IMR-90 (cell line): ENCODE measurements around the gene C16orf89.

ENCODE experiments used
- POLR2A ChIP-seq: IDR thresholded peaks from 2 replicates; pipeline ENCODE4 v1.6.1; 2012; ENCODE audit warnings: mild to moderate bottlenecking, low read depth, low read length
- RAD21 ChIP-seq: IDR thresholded peaks from 2 replicates; pipeline ENCODE4 v1.6.1; 2012; ENCODE audit warnings: low read length, improper control_type of control experiment
- TF ChIP-seq, protein P1 (sequence below): conservative IDR thresholded peaks from 2 replicates; pipeline ENCODE4 v1.5.1; 2012; ENCODE audit warnings: mild to moderate bottlenecking, low read depth, low read length, improper control_type of control experiment

DNA sequence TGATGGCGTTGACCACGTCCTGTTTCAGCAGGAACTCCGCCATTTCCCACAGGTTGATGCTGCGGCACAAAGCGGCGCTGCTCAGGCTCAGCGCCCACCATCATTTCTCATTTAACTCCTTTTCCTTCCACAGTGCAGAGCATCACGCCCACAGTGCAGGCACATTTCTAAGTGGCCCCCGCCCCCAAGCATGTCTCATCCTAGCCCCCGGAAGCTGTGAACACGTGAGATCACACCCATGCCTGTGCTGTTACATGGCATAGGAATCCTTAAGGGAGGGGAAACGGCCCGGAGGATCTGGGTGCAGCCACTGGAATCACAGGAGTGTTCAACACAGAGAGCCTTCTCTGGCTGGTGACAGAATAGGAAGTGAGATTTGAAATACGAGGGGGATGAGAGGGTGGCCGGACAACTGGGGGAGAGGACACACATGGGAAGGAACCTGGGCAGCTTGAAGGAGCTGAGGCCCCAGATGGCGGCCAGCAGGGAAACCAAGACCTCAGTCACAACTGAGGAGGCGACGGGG is 36.7 kb downstream of the C16orf89 start:
- TF ChIP-seq, protein P1, sequence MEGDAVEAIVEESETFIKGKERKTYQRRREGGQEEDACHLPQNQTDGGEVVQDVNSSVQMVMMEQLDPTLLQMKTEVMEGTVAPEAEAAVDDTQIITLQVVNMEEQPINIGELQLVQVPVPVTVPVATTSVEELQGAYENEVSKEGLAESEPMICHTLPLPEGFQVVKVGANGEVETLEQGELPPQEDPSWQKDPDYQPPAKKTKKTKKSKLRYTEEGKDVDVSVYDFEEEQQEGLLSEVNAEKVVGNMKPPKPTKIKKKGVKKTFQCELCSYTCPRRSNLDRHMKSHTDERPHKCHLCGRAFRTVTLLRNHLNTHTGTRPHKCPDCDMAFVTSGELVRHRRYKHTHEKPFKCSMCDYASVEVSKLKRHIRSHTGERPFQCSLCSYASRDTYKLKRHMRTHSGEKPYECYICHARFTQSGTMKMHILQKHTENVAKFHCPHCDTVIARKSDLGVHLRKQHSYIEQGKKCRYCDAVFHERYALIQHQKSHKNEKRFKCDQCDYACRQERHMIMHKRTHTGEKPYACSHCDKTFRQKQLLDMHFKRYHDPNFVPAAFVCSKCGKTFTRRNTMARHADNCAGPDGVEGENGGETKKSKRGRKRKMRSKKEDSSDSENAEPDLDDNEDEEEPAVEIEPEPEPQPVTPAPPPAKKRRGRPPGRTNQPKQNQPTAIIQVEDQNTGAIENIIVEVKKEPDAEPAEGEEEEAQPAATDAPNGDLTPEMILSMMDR, result no peak
- TF ChIP-seq POLR2A (no peak), RAD21 (no peak)
